SK-N-MC (cell line): ENCODE results near the gene GPR157.

Experiments
- EZH2 ChIP-seq: fragments of 200-600 bp; sonication (generic); IDR thresholded peaks from one replicate; pipeline ENCODE4 v1.6.1; 2017; ENCODE audit warnings: antibody characterized with exemption
- POLR2AphosphoS5 ChIP-seq: IDR thresholded peaks from 2 replicates; pipeline ENCODE4 v1.6.1; 2012; ENCODE audit warnings: mild to moderate bottlenecking, low read depth, low read length, borderline replicate concordance

- TF ChIP-seq POLR2AphosphoS5 (no peak), EZH2 (no peak)
These were observed 31.3 kb upstream of the GPR157 start for GRCh38 chr1:9160079-9160717.
